ENCODE results near the gene LRP11.
"Not testable (repeated sequence)": the region's sequence is repeated elsewhere in the genome, so short reads cannot be mapped to it uniquely, and the experiment has no call there.

LRP11 gene

GRCh38 chr6:149859368-149859767 lies 4.8 kb downstream of the LRP11 start:
- H3K27ac ChIP-seq (ENCODE audit: low read depth, low read length, severe bottlenecking), result no peak overlapping the region
- H3K36me3 ChIP-seq (ENCODE audit: control insufficient read depth, insufficient read depth, low read length), result no peaks in the 10 kb centered on the region
- H3K4me3 ChIP-seq (ENCODE audit: extremely low read depth, insufficient read depth, low read length, poor library complexity, severe bottlenecking), result no peak overlapping the region
- no peaks in the 10 kb centered on the region for H3K9me3 ChIP-seq (ENCODE audit: control insufficient read depth, low read length)
- WGBS, 2 experiments (ENCODE audit: insufficient coverage in 2 of 2), result 89 to 90% methylated on average over 4 to 5 of the region's 7 CpGs
- H3K4me1 ChIP-seq (ENCODE audit: control insufficient read depth, insufficient read depth, low read length, poor library complexity, severe bottlenecking), result peaks cover 43% of the 10 kb centered on the region

GRCh38 chr6:149857541-149857940 lies 6.6 kb downstream of the LRP11 start:
- Histone ChIP-seq H3K9me3 (ENCODE audit: control insufficient read depth, low read length) (no peaks in the 10 kb centered on the region), H3K4me3 (ENCODE audit: extremely low read depth, insufficient read depth, low read length, poor library complexity, severe bottlenecking) (no peak overlapping the region), H3K27ac (ENCODE audit: low read depth, low read length, severe bottlenecking) (peak overlapping the region; percentile 8), H3K4me1 (ENCODE audit: control insufficient read depth, insufficient read depth, low read length, poor library complexity, severe bottlenecking) (peaks cover 55% of the 10 kb centered on the region), H3K36me3 (ENCODE audit: control insufficient read depth, insufficient read depth, low read length) (no peaks in the 10 kb centered on the region)
- 87 to 89% methylated on average over 3 to 5 of the region's 5 CpGs for WGBS, 2 experiments (ENCODE audit: insufficient coverage in 2 of 2)

- Histone ChIP-seq H3K27ac (ENCODE audit: low read depth, low read length, severe bottlenecking) (peak overlapping the region; percentile 96), H3K4me1 (ENCODE audit: control insufficient read depth, insufficient read depth, low read length, poor library complexity, severe bottlenecking) (peaks cover 62% of the 10 kb centered on the region), H3K9me3 (ENCODE audit: control insufficient read depth, low read length) (no peaks in the 10 kb centered on the region), H3K36me3 (ENCODE audit: control insufficient read depth, insufficient read depth, low read length) (peaks cover under 1% of the 10 kb centered on the region), H3K4me3 (ENCODE audit: extremely low read depth, insufficient read depth, low read length, poor library complexity, severe bottlenecking) (peak overlapping the region; percentile 15)
- WGBS, 2 experiments (ENCODE audit: insufficient coverage in 2 of 2), result 87 to 98% methylated on average over 4 to 5 of the region's 10 CpGs
Observed at GRCh38 chr6:149856256-149856994, 7.7 kb downstream of the LRP11 start.

GRCh38 chr6:149855741-149856140 lies 8.4 kb downstream of the LRP11 start:
- peaks cover 8% of the 10 kb centered on the region for H3K36me3 ChIP-seq (ENCODE audit: control insufficient read depth, insufficient read depth, low read length)
- no CpG with 5 or more reads among the region's 2 CpGs for WGBS, 2 experiments (ENCODE audit: insufficient coverage in 2 of 2)
- H3K4me3 ChIP-seq (ENCODE audit: extremely low read depth, insufficient read depth, low read length, poor library complexity, severe bottlenecking), result peak overlapping the region; percentile 17
- H3K27ac ChIP-seq (ENCODE audit: low read depth, low read length, severe bottlenecking), result peak overlapping the region; percentile 96
- no peaks in the 10 kb centered on the region for H3K9me3 ChIP-seq (ENCODE audit: control insufficient read depth, low read length)
- peaks cover 69% of the 10 kb centered on the region for H3K4me1 ChIP-seq (ENCODE audit: control insufficient read depth, insufficient read depth, low read length, poor library complexity, severe bottlenecking)

GRCh38 chr6:149855040-149855654 lies 9.0 kb downstream of the LRP11 start:
- H3K4me3 ChIP-seq (ENCODE audit: extremely low read depth, insufficient read depth, low read length, poor library complexity, severe bottlenecking), result no peak overlapping the region
- peaks cover 12% of the 10 kb centered on the region for H3K36me3 ChIP-seq (ENCODE audit: control insufficient read depth, insufficient read depth, low read length)
- peak overlapping the region; percentile 96 for H3K27ac ChIP-seq (ENCODE audit: low read depth, low read length, severe bottlenecking)
- peaks cover 66% of the 10 kb centered on the region for H3K4me1 ChIP-seq (ENCODE audit: control insufficient read depth, insufficient read depth, low read length, poor library complexity, severe bottlenecking)
- WGBS, 2 experiments (ENCODE audit: insufficient coverage in 2 of 2), result 82 to 100% methylated on average over 2 of the region's 5 CpGs
- H3K9me3 ChIP-seq (ENCODE audit: control insufficient read depth, low read length), result no peaks in the 10 kb centered on the region

- Histone ChIP-seq H3K9me3 (ENCODE audit: control insufficient read depth, low read length) (no peaks in the 10 kb centered on the region), H3K27ac (ENCODE audit: low read depth, low read length, severe bottlenecking) (peak overlapping the region; percentile 96), H3K4me1 (ENCODE audit: control insufficient read depth, insufficient read depth, low read length, poor library complexity, severe bottlenecking) (peaks cover 67% of the 10 kb centered on the region), H3K4me3 (ENCODE audit: extremely low read depth, insufficient read depth, low read length, poor library complexity, severe bottlenecking) (no peak overlapping the region), H3K36me3 (ENCODE audit: control insufficient read depth, insufficient read depth, low read length) (peaks cover 16% of the 10 kb centered on the region)
- 87 to 91% methylated on average over 6 of the region's 6 CpGs for WGBS, 2 experiments (ENCODE audit: insufficient coverage in 2 of 2)
Observed at GRCh38 chr6:149854532-149854931, 9.6 kb downstream of the LRP11 start.

GRCh38 chr6:149854017-149854416 lies 10.1 kb downstream of the LRP11 start:
- not testable (repeated sequence) for H3K9me3 ChIP-seq (ENCODE audit: control insufficient read depth, low read length)

GRCh38 chr6:149852881-149853280 lies 11.3 kb downstream of the LRP11 start:
- H3K4me3 ChIP-seq (ENCODE audit: extremely low read depth, insufficient read depth, low read length, poor library complexity, severe bottlenecking), result peak overlapping the region; percentile 6
- H3K9me3 ChIP-seq (ENCODE audit: control insufficient read depth, low read length), result no peaks in the 10 kb centered on the region
- peaks cover 24% of the 10 kb centered on the region for H3K36me3 ChIP-seq (ENCODE audit: control insufficient read depth, insufficient read depth, low read length)
- WGBS, 2 experiments (ENCODE audit: insufficient coverage in 2 of 2), result 97% methylated on average over 6 to 9 of the region's 12 CpGs
- no peak overlapping the region for H3K27ac ChIP-seq (ENCODE audit: low read depth, low read length, severe bottlenecking)
- H3K4me1 ChIP-seq (ENCODE audit: control insufficient read depth, insufficient read depth, low read length, poor library complexity, severe bottlenecking), result peaks cover 69% of the 10 kb centered on the region

More at GRCh38 chr6:149854017-149854416, 10.1 kb downstream of the LRP11 start:
- H3K27ac ChIP-seq (ENCODE audit: low read depth, low read length, severe bottlenecking); H3K4me3 ChIP-seq (ENCODE audit: extremely low read depth, insufficient read depth, low read length, poor library complexity, severe bottlenecking): not testable (repeated sequence)
- Histone ChIP-seq H3K36me3 (ENCODE audit: control insufficient read depth, insufficient read depth, low read length) (peaks cover 16% of the 10 kb centered on the region), H3K4me1 (ENCODE audit: control insufficient read depth, insufficient read depth, low read length, poor library complexity, severe bottlenecking) (peaks cover 65% of the 10 kb centered on the region)
- 88 to 100% methylated on average over 2 of the region's 4 CpGs for WGBS, 2 experiments (ENCODE audit: insufficient coverage in 2 of 2)

- no peak overlapping the region for H3K4me3 ChIP-seq (ENCODE audit: extremely low read depth, insufficient read depth, low read length, poor library complexity, severe bottlenecking)
- H3K9me3 ChIP-seq (ENCODE audit: control insufficient read depth, low read length), result no peaks in the 10 kb centered on the region
- peaks cover 69% of the 10 kb centered on the region for H3K4me1 ChIP-seq (ENCODE audit: control insufficient read depth, insufficient read depth, low read length, poor library complexity, severe bottlenecking)
- H3K27ac ChIP-seq (ENCODE audit: low read depth, low read length, severe bottlenecking), result peak overlapping the region; percentile 65
- 71 to 72% methylated on average over 6 of the region's 6 CpGs for WGBS, 2 experiments (ENCODE audit: insufficient coverage in 2 of 2)
- H3K36me3 ChIP-seq (ENCODE audit: control insufficient read depth, insufficient read depth, low read length), result peaks cover 24% of the 10 kb centered on the region
Observed at GRCh38 chr6:149852180-149852579, 12.0 kb downstream of the LRP11 start.

- H3K27ac ChIP-seq (ENCODE audit: low read depth, low read length, severe bottlenecking), result peak overlapping the region; percentile 65
- WGBS, 2 experiments (ENCODE audit: insufficient coverage in 2 of 2), result 80 to 100% methylated on average over 1 of the region's 5 CpGs
- peaks cover 67% of the 10 kb centered on the region for H3K4me1 ChIP-seq (ENCODE audit: control insufficient read depth, insufficient read depth, low read length, poor library complexity, severe bottlenecking)
- peaks cover 25% of the 10 kb centered on the region for H3K36me3 ChIP-seq (ENCODE audit: control insufficient read depth, insufficient read depth, low read length)
- no peaks in the 10 kb centered on the region for H3K9me3 ChIP-seq (ENCODE audit: control insufficient read depth, low read length)
- H3K4me3 ChIP-seq (ENCODE audit: extremely low read depth, insufficient read depth, low read length, poor library complexity, severe bottlenecking), result no peak overlapping the region
Observed at GRCh38 chr6:149851461-149852110, 12.6 kb downstream of the LRP11 start.
